GM20431 (cell line): ENCODE data around the gene IP6K3.

Experiments
- in situ Hi-C: fragments of 300-500 bp; cut with MseI, MboI; formaldehyde crosslinking; loops from one replicate; pipeline ENCODE4 v1.15.0; 2020; ENCODE audit warnings: low sequenced_read_pairs; ENCODE audit not compliant: unreplicated experiment

The IP6K3 gene

GRCh38 chr6:33727126-33727525 is 19.6 kb downstream of the IP6K3 start:
- in situ Hi-C loops = no loop called here

GRCh38 chr6:33726696-33727095 is 20.0 kb downstream of the IP6K3 start:
- in situ Hi-C loops = no loop called here

- in situ Hi-C loops = no loop called here
These were observed 20.6 kb downstream of the IP6K3 start for GRCh38 chr6:33725891-33726673.

GRCh38 chr6:33725222-33725621 is 21.5 kb downstream of the IP6K3 start:
- in situ Hi-C loops = no loop called here

GRCh38 chr6:33724102-33725023 is 22.3 kb downstream of the IP6K3 start:
- in situ Hi-C loops = no loop called here

- in situ Hi-C loops = no loop called here
These were observed 23.2 kb downstream of the IP6K3 start for GRCh38 chr6:33723371-33724085.

GRCh38 chr6:33722103-33722623 is 24.5 kb downstream of the IP6K3 start:
- in situ Hi-C loops = no loop called here

- in situ Hi-C loops = no loop called here
These were observed 25.2 kb downstream of the IP6K3 start for GRCh38 chr6:33721508-33721907.

GRCh38 chr6:33720998-33721397 is 25.7 kb downstream of the IP6K3 start:
- in situ Hi-C loops = no loop called here

- in situ Hi-C loops = no loop called here
These were observed 27.2 kb downstream of the IP6K3 start for GRCh38 chr6:33719326-33719987.

GRCh38 chr6:33718713-33719112 is 28.0 kb downstream of the IP6K3 start:
- in situ Hi-C loops = no loop called here

GRCh38 chr6:33717934-33718455 is 28.7 kb downstream of the IP6K3 start:
- in situ Hi-C loops = no loop called here

- in situ Hi-C loops = no loop called here
These were observed 29.6 kb downstream of the IP6K3 start for GRCh38 chr6:33716890-33717632.

- in situ Hi-C loops = no loop called here
These were observed 30.3 kb downstream of the IP6K3 start for GRCh38 chr6:33716379-33716778.

- in situ Hi-C loops = no loop called here
These were observed 32.2 kb downstream of the IP6K3 start for GRCh38 chr6:33714385-33715040.

GRCh38 chr6:33713786-33714185 is 32.9 kb downstream of the IP6K3 start:
- in situ Hi-C loops = no loop called here

- in situ Hi-C loops = no loop called here
These were observed 33.8 kb downstream of the IP6K3 start for GRCh38 chr6:33712914-33713313.
